GM19468 (cell line): ENCODE results near the gene RPS6KA3.
"Not testable (repeated sequence)": the region's sequence is repeated elsewhere in the genome, so short reads cannot be mapped to it uniquely, and the experiment has no call there.

Experiments used
- ATAC-seq: cut with Tn5 transposase; IDR thresholded peaks from one replicate; pipeline ENCODE4 v1.9.1; 2021; ENCODE audit warnings: mild to moderate bottlenecking, moderate library complexity, moderate number of reproducible peaks; ENCODE audit not compliant: unreplicated experiment; ENCODE audit errors: extremely low read depth

Gene RPS6KA3

GRCh38 chrX:20225488-20225833, 41.2 kb downstream of the RPS6KA3 start:
- no peak for ATAC-seq

GRCh38 chrX:20224814-20225487, 41.8 kb downstream of the RPS6KA3 start:
- ATAC-seq: peak; percentile 69

GRCh38 chrX:20221902-20222301, 44.8 kb downstream of the RPS6KA3 start:
- no peak for ATAC-seq

GRCh38 chrX:20218836-20219505, 47.7 kb downstream of the RPS6KA3 start:
- ATAC-seq: no peak

GRCh38 chrX:20217906-20218305, 48.8 kb downstream of the RPS6KA3 start:
- ATAC-seq: no peak

- no peak for ATAC-seq
Observed at GRCh38 chrX:20217271-20217670, 49.4 kb downstream of the RPS6KA3 start.

- no peak for ATAC-seq
Observed at GRCh38 chrX:20215565-20215964, 51.1 kb downstream of the RPS6KA3 start.

- ATAC-seq: no peak
Observed at GRCh38 chrX:20212486-20213089, 54.1 kb downstream of the RPS6KA3 start.

GRCh38 chrX:20211261-20211786, 55.4 kb downstream of the RPS6KA3 start:
- no peak for ATAC-seq

GRCh38 chrX:20205927-20206708, 60.6 kb downstream of the RPS6KA3 start:
- ATAC-seq: no peak

GRCh38 chrX:20204351-20204750, 62.4 kb downstream of the RPS6KA3 start:
- no peak for ATAC-seq

GRCh38 chrX:20197641-20198210, 69.0 kb downstream of the RPS6KA3 start:
- ATAC-seq: no peak

- no peak for ATAC-seq
Observed at GRCh38 chrX:20189171-20189570, 77.5 kb downstream of the RPS6KA3 start.

- ATAC-seq: no peak
Observed at GRCh38 chrX:20181598-20182329, 84.9 kb downstream of the RPS6KA3 start.

GRCh38 chrX:20177093-20177492, 89.6 kb downstream of the RPS6KA3 start:
- no peak for ATAC-seq

- ATAC-seq: no peak
Observed at GRCh38 chrX:20173856-20174255, 92.9 kb downstream of the RPS6KA3 start.

- no peak for ATAC-seq
Observed at GRCh38 chrX:20173313-20173712, 93.4 kb downstream of the RPS6KA3 start.

GRCh38 chrX:20171887-20172286, 94.8 kb downstream of the RPS6KA3 start:
- no peak for ATAC-seq

GRCh38 chrX:20162516-20162915, 104.2 kb downstream of the RPS6KA3 start:
- not testable (repeated sequence) for ATAC-seq
